Measurements from ENCODE around the gene NRXN3.

The NRXN3 gene

GRCh38 chr14:79306546-79306945 is 1136.4 kb downstream of the NRXN3 start:
- H3K4me3 ChIP-seq (ENCODE audit: low read depth, low read length) = no peak overlapping the region
- no peak for DNase-seq (ENCODE audit: low read depth)
- TF ChIP-seq CTCF (IDR thresholded peaks at IDR 0.05; ENCODE audit: insufficient read depth, low read depth, low read length, missing control alignments) = no peak

GRCh38 chr14:79318371-79318770 is 1148.2 kb downstream of the NRXN3 start:
- DNase-seq (ENCODE audit: low read depth) = no peak
- H3K4me3 ChIP-seq (ENCODE audit: low read depth, low read length) = no peak overlapping the region
- no peak for TF ChIP-seq CTCF (IDR thresholded peaks at IDR 0.05; ENCODE audit: insufficient read depth, low read depth, low read length, missing control alignments)

GRCh38 chr14:79320561-79320960 is 1150.4 kb downstream of the NRXN3 start:
- TF ChIP-seq CTCF (IDR thresholded peaks at IDR 0.05; ENCODE audit: insufficient read depth, low read depth, low read length, missing control alignments) = no peak
- no peak overlapping the region for H3K4me3 ChIP-seq (ENCODE audit: low read depth, low read length)
- DNase-seq (ENCODE audit: low read depth) = no peak

DNA sequence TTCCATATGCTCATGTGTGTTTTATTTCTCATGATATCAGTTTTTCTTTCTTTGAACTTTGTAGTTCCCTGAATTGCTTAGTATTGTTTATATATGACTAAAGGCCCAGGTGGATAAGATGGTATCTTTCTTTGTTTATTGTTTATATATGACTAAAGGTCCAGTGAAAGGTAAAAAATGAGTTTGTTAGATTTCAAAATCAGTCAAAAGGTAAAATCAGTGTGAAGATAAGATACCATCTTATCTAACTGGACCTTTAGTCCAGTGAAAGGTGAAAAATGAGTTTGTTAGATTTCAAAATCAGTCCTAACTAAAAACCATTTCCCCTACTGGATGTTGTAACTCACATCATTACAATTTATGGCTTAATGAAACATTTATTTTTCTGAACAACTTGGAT is 1150.9 kb downstream of the NRXN3 start:
- TF ChIP-seq CTCF (IDR thresholded peaks at IDR 0.05; ENCODE audit: insufficient read depth, low read depth, low read length, missing control alignments) = no peak
- no peak overlapping the region for H3K4me3 ChIP-seq (ENCODE audit: low read depth, low read length)
- no peak for DNase-seq (ENCODE audit: low read depth)

GRCh38 chr14:79325071-79325470 is 1154.9 kb downstream of the NRXN3 start:
- no peak overlapping the region for H3K4me3 ChIP-seq (ENCODE audit: low read depth, low read length)
- DNase-seq (ENCODE audit: low read depth) = no peak
- no peak for TF ChIP-seq CTCF (IDR thresholded peaks at IDR 0.05; ENCODE audit: insufficient read depth, low read depth, low read length, missing control alignments)

- no peak for TF ChIP-seq CTCF (IDR thresholded peaks at IDR 0.05; ENCODE audit: insufficient read depth, low read depth, low read length, missing control alignments)
- no peak for DNase-seq (ENCODE audit: low read depth)
- no peak overlapping the region for H3K4me3 ChIP-seq (ENCODE audit: low read depth, low read length)
Measured at GRCh38 chr14:79325557-79325956, 1155.4 kb downstream of the NRXN3 start.

- DNase-seq (ENCODE audit: low read depth) = no peak
- no peak for TF ChIP-seq CTCF (IDR thresholded peaks at IDR 0.05; ENCODE audit: insufficient read depth, low read depth, low read length, missing control alignments)
- no peak overlapping the region for H3K4me3 ChIP-seq (ENCODE audit: low read depth, low read length)
Measured at GRCh38 chr14:79328863-79329262, 1158.7 kb downstream of the NRXN3 start.
